Medulla oblongata (tissue), 1 donor: ENCODE data around the gene OGT.
"Not testable (repeated sequence)": the region's sequence is repeated elsewhere in the genome, so short reads cannot be mapped to it uniquely, and the experiment has no call there.

ENCODE experiments used
- DNase-seq: peaks from one replicate; pipeline ENCODE4 v3.0.0-alpha.2; 2015; ENCODE audit errors: extremely low spot score

Gene OGT

GRCh38 chrX:71586929-71587328, 54.0 kb downstream of the OGT start:
- DNase-seq = no peak

- not testable (repeated sequence) for DNase-seq
These were observed 60.3 kb downstream of the OGT start for GRCh38 chrX:71593210-71593609.

- no peak for DNase-seq
These were observed 67.1 kb downstream of the OGT start for GRCh38 chrX:71599965-71600364.

GRCh38 chrX:71603618-71604017, 70.7 kb downstream of the OGT start:
- DNase-seq = no peak

GRCh38 chrX:71604141-71604540, 71.2 kb downstream of the OGT start:
- no peak for DNase-seq

- no peak for DNase-seq
These were observed 72.1 kb downstream of the OGT start for GRCh38 chrX:71604796-71605568.

GRCh38 chrX:71606536-71607216, 73.8 kb downstream of the OGT start:
- DNase-seq = no peak

- no peak for DNase-seq
These were observed 74.6 kb downstream of the OGT start for GRCh38 chrX:71607488-71607887.

- no peak for DNase-seq
These were observed 76.3 kb downstream of the OGT start for GRCh38 chrX:71609095-71609750.

GRCh38 chrX:71611736-71612135, 78.8 kb downstream of the OGT start:
- DNase-seq = not testable (repeated sequence)

- no peak for DNase-seq
These were observed 79.4 kb downstream of the OGT start for GRCh38 chrX:71612256-71612655.

GRCh38 chrX:71615056-71615455, 82.2 kb downstream of the OGT start:
- DNase-seq = no peak

- no peak for DNase-seq
These were observed 83.0 kb downstream of the OGT start for GRCh38 chrX:71615954-71616353.

GRCh38 chrX:71616672-71617529, 84.0 kb downstream of the OGT start:
- no peak for DNase-seq

- no peak for DNase-seq
These were observed 84.8 kb downstream of the OGT start for GRCh38 chrX:71617742-71618141.

GRCh38 chrX:71618303-71618721, 85.4 kb downstream of the OGT start, which contains the start of gene CXCR3:
Gene CXCR3, minus strand, starts transcription at chrX:71618511. Its CDS starts 62 bp downstream, at chrX:71618449.
- no peak for DNase-seq

GRCh38 chrX:71618787-71619186, 85.9 kb downstream of the OGT start:
- DNase-seq = no peak

- DNase-seq = no peak
These were observed 86.3 kb downstream of the OGT start for GRCh38 chrX:71619193-71619592.

GRCh38 chrX:71619986-71620385, 87.1 kb downstream of the OGT start:
- DNase-seq = no peak

GRCh38 chrX:71621603-71622002, 88.7 kb downstream of the OGT start:
- DNase-seq = no peak

- no peak for DNase-seq
These were observed 89.2 kb downstream of the OGT start for GRCh38 chrX:71622032-71622575.
